Measurements from ENCODE around the gene NIPAL4.

NIPAL4 gene

GRCh38 chr5:157516626-157517325 is 56.8 kb downstream of the NIPAL4 start (continued):
- TF ChIP-seq ZSCAN18 (tag by site-specific recombination; IDR thresholded peaks at IDR 0.05) = no peak
- TF ChIP-seq PATZ1 (tag by site-specific recombination; IDR thresholded peaks at IDR 0.05) = no peak
- no peak for TF ChIP-seq ZNF521 (tag by site-specific recombination; IDR thresholded peaks at IDR 0.05)
- no peak for TF ChIP-seq ZNF214 (tag by site-specific recombination; IDR thresholded peaks at IDR 0.05; ENCODE audit: borderline replicate concordance)
- no peak for TF ChIP-seq ZNF202 (tag by site-specific recombination; IDR thresholded peaks at IDR 0.05; ENCODE audit: borderline replicate concordance)

- no peak overlapping the region for H3K4me3 ChIP-seq (ENCODE audit: low read depth, low read length)
- no peak for TF ChIP-seq KLF7 (tag by site-specific recombination; IDR thresholded peaks at IDR 0.05; ENCODE audit: borderline replicate concordance)
- TF ChIP-seq ZNF600 (tag by site-specific recombination; IDR thresholded peaks at IDR 0.05) = no peak
- TF ChIP-seq ZNF664 (tag by site-specific recombination; IDR thresholded peaks at IDR 0.05) = no peak
- TF ChIP-seq RBAK (tag by site-specific recombination; IDR thresholded peaks at IDR 0.05) = no peak
- no peak for TF ChIP-seq ZNF791 (tag by site-specific recombination; IDR thresholded peaks at IDR 0.05)
- TF ChIP-seq PRDM1 (tag by site-specific recombination; IDR thresholded peaks at IDR 0.05) = no peak
- TF ChIP-seq ZNF596 (tag by site-specific recombination; IDR thresholded peaks at IDR 0.05) = no peak
- TF ChIP-seq ZNF37A (tag by site-specific recombination; IDR thresholded peaks at IDR 0.05) = no peak
- TF ChIP-seq ZNF624 (tag by site-specific recombination; IDR thresholded peaks at IDR 0.05) = no peak
- no peaks in the 10 kb centered on the region for H3K36me3 ChIP-seq (ENCODE audit: control insufficient read depth in 2 of 2, insufficient read depth in 1 of 2, low read length in 2 of 2)
- H3K4me1 ChIP-seq (ENCODE audit: control insufficient read depth, insufficient read depth, low read length) = no peaks in the 10 kb centered on the region
- H3K27ac ChIP-seq (ENCODE audit: extremely low read depth, low read depth, low read length) = no peak overlapping the region
- no peaks in the 10 kb centered on the region for H3K9me3 ChIP-seq (ENCODE audit: control insufficient read depth, insufficient read depth, low read depth, low read length)
- ChIA-PET POLR2A (no interaction called here), CTCF (interaction anchor here (0.7 to 0.8 kb wide), 2 partner anchors 42 to 163 kb away, joined by 3 to 4 read pairs; no protein-coding TSS in a partner anchor)
Measured at GRCh38 chr5:157518963-157519362, 59.0 kb downstream of the NIPAL4 start.

- Histone ChIP-seq H3K4me1 (ENCODE audit: control insufficient read depth, insufficient read depth, low read length) (no peaks in the 10 kb centered on the region), H3K36me3 (ENCODE audit: control insufficient read depth in 2 of 2, insufficient read depth in 1 of 2, low read length in 2 of 2) (no peaks in the 10 kb centered on the region), H3K27ac (ENCODE audit: extremely low read depth, low read depth, low read length) (no peak overlapping the region), H3K9me3 (ENCODE audit: control insufficient read depth, insufficient read depth, low read depth, low read length) (no peaks in the 10 kb centered on the region), H3K4me3 (ENCODE audit: low read depth, low read length) (no peak overlapping the region)
- ChIA-PET CTCF (interaction anchor here (0.7 to 0.8 kb wide), 3 partner anchors 43 to 390 kb away, joined by 3 to 4 read pairs (median 3); no protein-coding TSS in a partner anchor), POLR2A (no interaction called here)
- no peak for TF ChIP-seq ZSCAN5A (tag by site-specific recombination; IDR thresholded peaks at IDR 0.05)
- TF ChIP-seq ZNF140 (tag by site-specific recombination; IDR thresholded peaks at IDR 0.05) = no peak
- TF ChIP-seq ZBTB48 (tag by site-specific recombination; IDR thresholded peaks at IDR 0.05) = no peak
Measured at GRCh38 chr5:157519579-157520253, 59.7 kb downstream of the NIPAL4 start.
